ENCODE results near the gene NABP2. TPM values are rescaled to one million over a fixed set of nuclear protein-coding genes. Genes with fewer than 3 reads are reported as not detected.

NABP2 gene
- total and polyA plus RNA-seq, 8 donors = 21.8 to 33.8 (median 25.5) TPM

- Histone ChIP-seq H3K4me1 (peaks cover 0 to 6% of the 10 kb centered on the region in 2 donors), H3K4me3 (no peak overlapping the region), H3K36me3 (no peaks in the 10 kb centered on the region), H3K9me3 (no peaks in the 10 kb centered on the region), H3K27me3 (no peaks in the 10 kb centered on the region), H3K27ac (no peak overlapping the region)
- TF ChIP-seq, protein P1, sequence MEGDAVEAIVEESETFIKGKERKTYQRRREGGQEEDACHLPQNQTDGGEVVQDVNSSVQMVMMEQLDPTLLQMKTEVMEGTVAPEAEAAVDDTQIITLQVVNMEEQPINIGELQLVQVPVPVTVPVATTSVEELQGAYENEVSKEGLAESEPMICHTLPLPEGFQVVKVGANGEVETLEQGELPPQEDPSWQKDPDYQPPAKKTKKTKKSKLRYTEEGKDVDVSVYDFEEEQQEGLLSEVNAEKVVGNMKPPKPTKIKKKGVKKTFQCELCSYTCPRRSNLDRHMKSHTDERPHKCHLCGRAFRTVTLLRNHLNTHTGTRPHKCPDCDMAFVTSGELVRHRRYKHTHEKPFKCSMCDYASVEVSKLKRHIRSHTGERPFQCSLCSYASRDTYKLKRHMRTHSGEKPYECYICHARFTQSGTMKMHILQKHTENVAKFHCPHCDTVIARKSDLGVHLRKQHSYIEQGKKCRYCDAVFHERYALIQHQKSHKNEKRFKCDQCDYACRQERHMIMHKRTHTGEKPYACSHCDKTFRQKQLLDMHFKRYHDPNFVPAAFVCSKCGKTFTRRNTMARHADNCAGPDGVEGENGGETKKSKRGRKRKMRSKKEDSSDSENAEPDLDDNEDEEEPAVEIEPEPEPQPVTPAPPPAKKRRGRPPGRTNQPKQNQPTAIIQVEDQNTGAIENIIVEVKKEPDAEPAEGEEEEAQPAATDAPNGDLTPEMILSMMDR (IDR thresholded peaks at IDR 0.05) = no peak
- ATAC-seq (no peak), DNase-seq (no peak)
- intact Hi-C loops (cut with DNase I) = no loop called here
Observed at GRCh38 chr12:56198836-56199235, 25.3 kb upstream of the NABP2 start.

GRCh38 chr12:56202366-56202765 lies 21.8 kb upstream of the NABP2 start:
- Histone ChIP-seq H3K4me1 (peaks cover 0 to 6% of the 10 kb centered on the region in 2 donors), H3K27ac (peak overlapping the region in 1 of 2 donors; percentile 8), H3K9me3 (no peaks in the 10 kb centered on the region), H3K4me3 (no peak overlapping the region), H3K36me3 (peaks cover 0 to 34% of the 10 kb centered on the region in 2 donors), H3K27me3 (no peaks in the 10 kb centered on the region)
- intact Hi-C loops (cut with DNase I) = no loop called here
- TF ChIP-seq, protein P1 (IDR thresholded peaks at IDR 0.05) = no peak
- no peak for ATAC-seq
- DNase-seq = no peak

- TF ChIP-seq, protein P1 (IDR thresholded peaks at IDR 0.05) = no peak
- no peak overlapping the region for H3K4me3 ChIP-seq
- no peaks in the 10 kb centered on the region for H3K27me3 ChIP-seq
- H3K4me1 ChIP-seq = peaks cover 0 to 6% of the 10 kb centered on the region in 2 donors
- H3K9me3 ChIP-seq = no peaks in the 10 kb centered on the region
- no peak for ATAC-seq
- peaks cover 0 to 39% of the 10 kb centered on the region in 2 donors for H3K36me3 ChIP-seq
- intact Hi-C loops (cut with DNase I) = no loop called here
- H3K27ac ChIP-seq = peak overlapping the region in 1 of 2 donors; percentile 8
- DNase-seq = no peak
Observed at GRCh38 chr12:56202838-56203237, 21.3 kb upstream of the NABP2 start.

DNA sequence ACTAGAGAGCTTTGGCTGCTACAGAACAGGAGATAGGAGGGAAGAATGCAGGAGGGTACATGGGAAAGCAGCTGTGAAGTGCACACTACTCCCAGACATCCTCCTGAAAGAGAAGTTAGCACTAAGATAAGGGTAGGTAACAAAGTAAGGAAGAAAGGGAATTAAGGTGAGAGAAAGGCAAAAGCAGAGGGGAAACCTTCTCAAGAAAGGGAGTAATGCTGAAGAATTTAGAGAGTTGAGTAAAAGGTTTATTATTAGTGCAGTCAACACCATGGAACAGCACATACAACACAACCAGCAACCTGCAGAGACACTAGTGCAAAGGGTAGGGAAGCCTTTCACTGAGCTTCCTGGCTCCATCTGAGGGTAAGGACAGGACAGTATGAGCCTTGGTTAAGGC lies 19.9 kb upstream of the NABP2 start:
- Histone ChIP-seq H3K27ac (no peak overlapping the region), H3K4me3 (no peak overlapping the region), H3K9me3 (no peaks in the 10 kb centered on the region), H3K4me1 (peaks cover 0 to 6% of the 10 kb centered on the region in 2 donors), H3K36me3 (peaks cover 0 to 53% of the 10 kb centered on the region in 2 donors), H3K27me3 (no peaks in the 10 kb centered on the region)
- intact Hi-C loops (cut with DNase I) = no loop called here
- DNase-seq (no peak), ATAC-seq (no peak)
- TF ChIP-seq, protein P1 (IDR thresholded peaks at IDR 0.05) = no peak

GRCh38 chr12:56205445-56205844 lies 18.7 kb upstream of the NABP2 start:
- Histone ChIP-seq H3K4me1 (peaks cover 0 to 6% of the 10 kb centered on the region in 2 donors), H3K27me3 (no peaks in the 10 kb centered on the region), H3K4me3 (no peak overlapping the region), H3K9me3 (no peaks in the 10 kb centered on the region), H3K36me3 (peaks cover 0 to 65% of the 10 kb centered on the region in 2 donors), H3K27ac (no peak overlapping the region)
- no peak for DNase-seq
- intact Hi-C loops (cut with DNase I) = no loop called here
- no peak for ATAC-seq
- TF ChIP-seq, protein P1 (IDR thresholded peaks at IDR 0.05) = no peak
